GM19395 (cell line): ENCODE data around the gene KISS1R.
"Not testable (repeated sequence)": the region's sequence is repeated elsewhere in the genome, so short reads cannot be mapped to it uniquely, and the experiment has no call there.

Experiments used
- ATAC-seq: cut with Tn5 transposase; IDR thresholded peaks from one replicate; pipeline ENCODE4 v1.9.1; 2021; ENCODE audit warnings: mild to moderate bottlenecking, moderate library complexity; ENCODE audit not compliant: unreplicated experiment

The KISS1R gene

GRCh38 chr19:952049-952679 lies 35.0 kb downstream of the KISS1R start:
- ATAC-seq, result no peak

DNA sequence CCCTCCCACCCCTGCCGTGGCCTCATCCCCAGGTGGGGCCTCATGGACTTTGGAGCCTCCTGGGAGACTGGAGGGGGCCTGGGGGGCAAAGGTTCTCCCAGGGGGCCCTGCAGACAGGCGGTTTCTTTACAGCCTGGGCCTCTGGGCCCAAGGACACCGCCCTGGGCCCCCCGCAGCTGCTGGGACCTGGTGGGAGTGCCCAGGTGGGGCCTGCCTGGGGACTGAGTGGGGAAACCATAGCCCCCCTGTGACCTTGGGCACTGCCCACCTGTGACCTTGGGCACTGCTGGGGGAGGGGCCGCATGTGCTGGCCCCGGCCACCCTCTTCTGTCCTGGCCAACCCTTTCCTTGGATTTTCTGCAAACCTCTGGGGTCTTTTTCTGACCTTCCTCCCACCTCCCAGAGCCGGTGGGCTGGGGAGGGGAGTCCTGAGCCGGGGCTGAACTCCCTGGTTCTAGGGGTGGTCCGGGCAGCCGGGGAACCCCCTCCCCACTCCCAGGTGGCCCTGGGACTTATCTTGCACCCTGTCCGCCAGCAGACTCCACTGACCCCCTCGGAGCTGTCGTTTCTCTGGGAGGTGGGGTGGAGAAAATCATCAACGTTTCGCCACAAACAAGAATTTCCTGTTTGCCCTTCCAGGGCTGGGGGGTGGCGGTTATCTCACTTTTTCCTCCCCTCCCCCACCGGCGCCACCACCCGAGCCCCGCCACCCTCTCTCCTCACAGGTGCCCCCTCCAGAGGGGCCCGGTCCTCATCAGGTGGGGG lies 35.7 kb downstream of the KISS1R start:
- no peak for ATAC-seq

DNA sequence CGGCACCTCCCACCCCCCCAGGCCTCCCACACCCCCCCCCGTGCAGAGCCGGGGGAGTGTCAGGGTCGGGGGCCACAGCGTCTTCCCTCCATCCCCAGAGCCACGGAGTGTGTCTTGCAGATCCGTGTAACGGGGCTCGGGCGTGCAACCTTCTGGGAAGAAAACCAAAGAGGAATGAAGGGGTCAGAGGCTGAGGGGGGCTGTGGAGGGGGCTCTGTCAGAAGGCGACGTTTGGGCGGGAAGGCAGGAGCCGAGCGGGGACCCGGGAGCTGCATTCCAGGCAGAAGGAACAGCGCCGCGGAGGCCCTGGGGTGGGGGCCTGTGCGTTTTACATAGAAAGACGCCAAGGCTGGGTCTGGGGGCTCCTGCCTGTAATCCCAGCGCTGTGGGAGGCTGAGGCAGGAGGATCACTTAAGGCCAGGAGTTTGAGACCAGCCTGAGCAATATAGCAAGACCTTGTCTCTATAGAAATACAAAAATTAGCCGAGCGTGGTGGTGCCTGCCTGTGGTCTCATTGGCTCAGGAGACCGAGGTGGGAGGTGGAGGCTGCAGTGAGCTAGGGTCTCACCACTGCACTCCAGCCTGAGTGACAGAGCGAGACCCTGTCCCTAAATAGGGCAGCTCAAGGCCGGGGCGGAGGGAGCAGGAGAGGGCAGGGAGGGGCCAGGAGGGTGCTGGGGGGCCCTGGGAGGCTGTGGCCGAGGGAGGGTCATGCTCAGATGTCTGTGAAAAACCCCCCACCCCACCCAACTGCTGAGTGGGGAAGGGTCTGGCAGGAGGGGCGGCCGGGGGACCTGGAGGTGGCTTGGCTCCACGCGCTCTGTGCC lies 36.5 kb downstream of the KISS1R start:
- no peak for ATAC-seq

GRCh38 chr19:954272-954671 lies 37.1 kb downstream of the KISS1R start:
- ATAC-seq, result no peak

DNA sequence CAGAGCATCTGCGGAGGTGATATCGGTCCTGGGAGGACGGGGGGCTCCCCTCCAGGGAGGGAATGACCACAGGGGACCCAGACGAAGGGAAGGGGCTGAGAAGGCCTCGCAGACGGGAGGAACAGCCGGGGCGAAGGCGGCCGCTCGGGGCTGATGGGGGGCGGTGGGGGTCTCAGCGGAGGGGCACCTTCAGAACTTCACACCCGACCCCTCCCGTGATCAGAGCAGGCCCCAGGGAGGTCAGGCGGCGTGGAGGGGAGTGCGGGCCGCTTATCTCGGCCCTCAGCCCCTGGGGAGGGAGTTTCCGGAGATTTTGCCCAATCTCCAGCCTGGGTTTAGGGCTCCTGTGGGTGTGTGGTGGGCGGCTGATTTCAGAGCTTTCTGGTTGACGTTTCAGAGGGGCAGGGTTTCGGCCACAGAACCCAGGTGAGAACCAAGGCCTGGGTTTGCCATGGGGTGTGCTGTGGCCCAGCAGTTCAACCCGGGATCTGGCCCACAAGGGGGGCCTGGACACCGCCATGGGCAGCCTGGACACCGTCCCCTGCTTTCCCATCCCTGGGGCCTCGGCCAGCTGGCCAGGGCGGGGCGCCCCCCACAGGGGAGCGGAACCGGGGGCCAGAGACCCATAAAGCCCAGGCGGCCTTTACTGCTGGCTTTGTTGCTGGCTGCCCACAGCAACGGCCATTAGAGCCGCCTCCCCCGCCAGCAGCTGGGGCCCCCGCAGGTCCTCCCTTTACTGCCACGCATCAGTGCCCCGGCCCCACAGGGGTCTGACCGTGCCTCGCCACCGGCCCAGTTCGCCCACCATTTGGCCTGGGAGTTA lies 37.8 kb downstream of the KISS1R start:
- no peak for ATAC-seq

DNA sequence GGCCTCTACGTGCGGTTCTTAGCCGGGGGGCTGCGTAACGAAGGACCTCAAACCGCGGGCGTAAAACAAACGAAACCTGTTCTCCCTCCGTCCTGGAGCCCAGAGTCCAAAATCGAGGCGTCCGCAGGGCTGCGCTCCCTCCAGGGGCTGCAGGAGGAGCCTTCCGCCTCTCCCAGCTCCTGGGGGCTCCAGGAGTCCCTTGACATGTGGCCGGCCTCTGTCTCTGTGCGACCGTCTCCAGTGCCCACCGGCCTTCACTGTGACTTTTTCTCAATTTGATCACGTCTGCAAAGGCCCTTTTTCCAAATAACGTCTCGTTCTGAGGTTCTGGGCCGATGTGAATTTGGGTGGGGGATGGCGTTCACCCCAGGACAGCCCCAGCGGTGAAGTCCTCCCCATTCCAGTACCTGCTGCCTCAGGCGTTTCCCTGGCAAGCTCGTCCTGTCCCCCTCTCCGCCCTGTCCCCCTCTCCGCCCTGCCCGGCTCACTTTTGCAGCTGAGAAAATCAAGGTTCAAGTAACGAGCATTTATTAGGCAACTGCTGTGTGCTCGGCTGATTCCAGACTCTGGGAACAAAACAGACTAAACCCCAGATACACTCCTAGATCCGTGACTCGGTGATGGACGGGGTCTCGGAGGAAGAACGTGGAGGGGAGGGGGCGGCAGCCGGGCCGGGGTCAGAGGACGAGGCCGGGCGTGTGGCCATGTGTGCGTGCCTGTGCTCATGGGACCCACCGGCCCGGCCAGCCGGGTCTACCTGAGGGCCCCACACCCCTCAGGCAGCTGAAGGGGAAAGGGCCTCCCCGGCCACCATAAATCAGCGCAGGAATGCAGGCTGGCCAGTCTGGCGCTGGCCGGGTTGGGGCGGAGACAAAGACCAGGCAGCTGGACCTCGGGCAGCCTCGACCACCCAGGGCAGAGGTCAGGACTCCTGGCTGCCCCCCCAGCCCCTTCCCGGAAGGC lies 39.0 kb downstream of the KISS1R start:
- no peak for ATAC-seq

DNA sequence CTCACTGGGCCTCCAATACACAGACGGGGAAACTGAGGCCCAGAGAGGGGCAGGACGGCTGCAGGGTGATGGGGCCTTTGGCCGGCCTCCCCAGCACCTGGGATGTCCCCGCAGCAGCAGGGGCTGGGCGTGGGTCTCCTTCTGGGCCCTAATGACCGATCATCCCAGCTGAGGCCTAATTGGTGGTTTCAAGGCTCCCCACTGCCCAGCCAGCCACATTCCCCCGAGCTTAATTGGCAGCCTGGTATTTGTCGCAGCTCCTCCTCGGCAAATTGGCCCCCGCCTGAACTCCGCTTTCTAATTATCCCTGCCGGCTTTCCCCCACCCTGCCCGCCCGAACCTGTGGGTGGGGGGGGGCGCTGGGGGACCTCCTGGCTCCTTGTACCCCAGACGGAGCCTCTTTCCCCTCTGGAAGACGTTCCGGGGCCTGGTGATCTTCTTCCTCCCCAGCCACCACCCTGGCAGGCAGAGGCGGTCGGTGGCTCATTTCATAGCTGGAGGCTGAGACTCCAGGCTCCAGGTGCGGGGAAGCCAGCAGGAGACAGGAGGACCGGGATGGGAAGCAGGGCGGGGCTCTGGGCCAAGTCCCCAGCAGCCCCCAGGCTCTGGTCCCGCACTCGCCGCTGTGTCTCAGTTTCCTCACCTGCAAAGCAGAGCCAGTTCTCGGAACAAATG lies 39.8 kb downstream of the KISS1R start:
- ATAC-seq, result no peak

- ATAC-seq, result not testable (repeated sequence)
These were observed 40.4 kb downstream of the KISS1R start for GRCh38 chr19:957578-957977.

GRCh38 chr19:958967-959855 lies 42.1 kb downstream of the KISS1R start:
- ATAC-seq, result no peak

DNA sequence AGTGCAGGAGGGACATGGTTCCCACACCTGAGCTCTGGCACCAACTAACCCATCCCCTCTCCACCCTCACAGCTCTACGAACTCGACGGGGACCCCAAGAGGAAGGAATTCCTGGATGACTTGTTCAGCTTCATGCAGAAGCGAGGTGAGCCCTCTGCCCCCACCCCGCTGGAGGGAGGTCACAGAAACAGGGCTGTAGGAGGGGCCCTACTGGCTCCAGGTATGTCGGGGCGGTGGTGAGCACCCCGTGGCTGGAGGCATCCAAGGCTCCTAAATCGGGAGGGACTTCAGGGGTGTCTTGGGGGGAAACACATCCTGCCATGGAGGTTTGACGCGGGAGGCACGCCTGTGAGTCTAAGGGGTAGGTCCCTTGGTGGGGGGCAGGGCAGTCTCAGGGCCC lies 42.9 kb downstream of the KISS1R start:
- no peak for ATAC-seq

DNA sequence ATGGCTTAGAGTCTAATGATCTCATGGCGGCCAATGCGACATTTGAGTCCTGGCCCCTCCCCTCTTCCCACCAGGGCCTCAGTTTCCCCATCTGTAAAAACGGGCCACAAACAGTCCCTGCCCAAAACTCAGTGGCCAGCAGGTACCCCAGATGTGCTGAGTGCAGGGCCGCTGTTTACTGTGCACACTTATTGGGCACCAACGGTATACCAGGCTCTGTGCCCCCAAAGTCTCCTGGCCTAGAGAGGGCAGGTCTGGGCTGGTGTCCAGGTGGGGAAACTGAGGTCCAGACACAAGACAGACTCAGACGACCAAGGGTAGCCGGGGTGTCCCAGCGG lies 43.4 kb downstream of the KISS1R start:
- ATAC-seq, result no peak

DNA sequence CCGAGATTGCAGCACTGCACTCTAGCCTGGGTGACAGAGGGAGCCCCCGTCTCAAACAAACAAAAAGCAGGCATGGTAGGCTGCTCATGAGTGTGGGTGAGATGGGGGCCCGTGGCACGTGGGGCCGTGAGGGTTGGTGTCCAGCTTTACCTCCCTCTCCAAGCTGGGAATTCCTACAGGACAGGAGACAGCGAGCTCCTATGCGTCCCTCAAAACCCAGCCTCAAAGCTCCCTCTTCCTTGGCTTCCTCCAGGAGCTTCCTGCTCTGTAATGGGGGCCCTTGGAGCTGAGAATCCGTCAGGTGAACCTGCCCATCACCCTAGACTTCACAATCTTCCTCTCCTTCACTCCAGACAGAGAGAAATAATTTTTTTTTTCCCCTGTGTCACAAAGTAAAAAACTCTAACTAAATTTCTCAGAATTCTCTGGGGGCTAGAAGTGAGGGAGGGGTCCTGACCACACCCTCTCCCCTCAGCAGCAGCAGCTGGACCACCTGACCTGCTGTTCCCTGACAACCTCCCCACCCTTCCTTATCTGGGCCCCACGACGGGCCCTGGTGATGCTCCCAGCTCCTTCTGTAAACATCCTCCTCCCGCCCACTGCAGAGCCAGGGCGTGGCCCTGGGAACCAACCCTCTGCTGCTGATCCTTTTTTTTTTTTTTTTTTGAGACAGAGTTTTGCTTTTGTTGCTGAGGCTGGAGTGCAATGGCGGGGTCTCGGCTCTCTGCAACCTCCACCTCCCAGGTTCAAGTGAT lies 44.9 kb downstream of the KISS1R start:
- no peak for ATAC-seq

DNA sequence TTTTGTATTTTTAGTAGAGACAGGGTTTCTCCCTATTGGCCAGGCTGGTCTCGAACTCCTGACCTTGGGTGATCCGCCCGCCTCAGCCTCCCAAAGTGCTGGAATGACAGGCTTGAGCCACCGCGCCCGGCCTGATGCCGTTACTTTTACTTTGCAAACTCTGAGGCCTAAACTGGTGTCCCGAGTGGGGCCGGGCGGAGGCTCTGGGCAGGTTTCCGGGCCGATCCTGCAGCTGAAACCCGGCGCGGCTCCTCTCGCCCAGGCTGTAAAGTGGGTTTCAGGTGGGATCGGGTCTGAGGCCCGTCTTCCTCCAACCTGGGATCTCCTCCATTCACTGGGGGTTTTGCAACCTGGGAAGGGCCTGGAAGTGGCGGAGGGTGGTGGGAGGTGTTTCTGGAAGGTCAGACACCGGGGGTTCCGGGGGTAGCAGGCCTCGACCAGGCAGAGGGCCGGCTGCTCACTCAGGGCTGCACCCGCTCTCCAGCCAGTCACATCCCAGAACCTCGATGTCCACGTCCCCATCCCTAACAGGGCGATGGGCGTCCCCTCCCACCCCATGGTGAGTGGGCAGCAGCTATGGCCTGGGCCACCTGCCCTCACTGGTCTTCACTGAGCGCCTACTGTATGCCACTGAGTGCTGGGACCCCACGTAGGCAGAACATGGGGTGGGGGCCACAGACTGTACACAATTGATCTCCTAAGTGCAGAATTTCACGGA lies 45.7 kb downstream of the KISS1R start:
- ATAC-seq, result no peak

DNA sequence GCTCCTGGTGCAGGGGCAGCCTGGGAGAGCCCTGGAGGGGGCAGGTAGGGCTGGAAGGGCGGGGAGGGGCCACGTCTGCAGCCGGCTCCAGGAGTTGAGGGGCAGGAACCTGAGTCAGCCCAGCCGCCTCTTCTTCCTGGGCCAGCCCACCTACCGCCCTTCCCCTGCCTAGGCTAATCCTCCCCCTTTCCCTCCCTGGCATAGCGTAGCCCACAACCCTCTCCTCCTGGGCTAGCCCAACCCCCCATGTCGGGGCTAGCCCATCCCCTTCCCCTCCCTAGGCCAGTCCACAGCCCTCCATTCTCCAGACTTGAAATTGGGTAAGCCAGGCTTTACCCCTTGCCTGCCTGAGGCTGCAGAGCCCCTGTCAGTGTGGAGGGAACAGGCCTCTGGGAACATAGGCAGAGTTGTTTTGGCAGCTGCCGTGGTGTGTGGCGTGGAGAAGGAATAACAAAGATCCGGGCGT lies 46.4 kb downstream of the KISS1R start:
- no peak for ATAC-seq

GRCh38 chr19:964116-964520 lies 47.0 kb downstream of the KISS1R start:
- ATAC-seq, result no peak

DNA sequence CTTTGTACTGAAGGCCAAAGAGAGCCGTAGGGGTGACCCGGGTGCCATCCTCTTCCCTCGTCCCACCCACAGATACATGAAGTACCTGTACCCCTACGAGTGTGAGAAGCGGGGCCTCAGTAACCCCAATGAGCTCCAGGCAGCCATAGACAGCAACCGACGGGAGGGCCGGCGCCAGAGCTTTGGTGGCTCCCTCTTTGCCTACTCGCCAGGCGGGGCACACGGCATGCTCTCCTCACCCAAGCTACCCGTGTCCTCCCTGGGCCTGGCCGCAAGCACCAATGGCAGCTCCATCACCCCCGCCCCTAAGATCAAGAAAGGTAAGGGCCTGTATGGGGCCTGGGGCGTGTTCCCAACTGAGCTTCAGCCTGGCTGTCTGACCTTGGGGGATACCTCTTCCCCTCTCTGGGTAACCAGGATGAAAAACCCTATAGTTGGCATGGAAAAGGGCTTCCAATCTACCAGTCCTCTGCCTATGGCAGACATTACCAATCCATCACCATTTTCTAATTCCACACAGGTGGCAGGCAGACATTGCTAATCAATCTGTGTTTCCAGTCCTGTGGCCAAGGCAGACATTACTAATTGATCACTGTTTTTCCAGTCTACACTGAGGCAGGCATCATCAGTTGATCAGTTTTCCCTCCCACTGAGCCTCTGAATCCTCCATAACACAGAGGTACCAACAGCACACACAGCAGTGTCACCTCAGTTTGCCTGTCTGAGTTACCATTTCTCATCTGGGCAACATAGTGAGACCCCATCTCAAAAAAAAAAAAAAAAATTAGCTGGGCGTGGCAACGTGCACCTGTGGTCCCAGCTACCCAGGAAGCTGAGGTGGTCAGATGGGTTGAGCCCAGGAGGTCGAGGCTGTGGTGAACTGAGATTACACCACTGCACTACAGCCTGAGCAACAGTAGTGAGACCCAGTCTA lies 47.9 kb downstream of the KISS1R start:
- no peak for ATAC-seq
